GM06990 (cell line): ENCODE data around the gene PNRC2.

ENCODE experiments used
- DNase-seq: peaks from one replicate; pipeline ENCODE4 v3.0.0-alpha.2; 2011; ENCODE audit not compliant: insufficient read length; ENCODE audit errors: extremely low read depth
- H3K27me3 ChIP-seq: replicated peaks from 2 replicates; pipeline ENCODE4 v1.6.0; 2011; ENCODE audit warnings: low read length; ENCODE audit not compliant: control insufficient read depth, insufficient read depth
- H3K36me3 ChIP-seq: 2 replicates; pipeline ENCODE4 v1.5.1; 2011; ENCODE audit warnings: low read length; ENCODE audit not compliant: control insufficient read depth, insufficient read depth
- H3K4me3 ChIP-seq: replicated peaks from 2 replicates; pipeline ENCODE4 v1.5.1; 2011; ENCODE audit warnings: low read depth, mild to moderate bottlenecking, control low read depth, low read length
- TF ChIP-seq, protein P1 (sequence below): IDR thresholded peaks from 2 replicates; pipeline ENCODE4 v1.5.1; 2011; ENCODE audit warnings: low read length, control low read depth, mild to moderate bottlenecking, inconsistent platforms; ENCODE audit not compliant: insufficient read depth, poor library complexity, severe bottlenecking

PNRC2 gene

DNA sequence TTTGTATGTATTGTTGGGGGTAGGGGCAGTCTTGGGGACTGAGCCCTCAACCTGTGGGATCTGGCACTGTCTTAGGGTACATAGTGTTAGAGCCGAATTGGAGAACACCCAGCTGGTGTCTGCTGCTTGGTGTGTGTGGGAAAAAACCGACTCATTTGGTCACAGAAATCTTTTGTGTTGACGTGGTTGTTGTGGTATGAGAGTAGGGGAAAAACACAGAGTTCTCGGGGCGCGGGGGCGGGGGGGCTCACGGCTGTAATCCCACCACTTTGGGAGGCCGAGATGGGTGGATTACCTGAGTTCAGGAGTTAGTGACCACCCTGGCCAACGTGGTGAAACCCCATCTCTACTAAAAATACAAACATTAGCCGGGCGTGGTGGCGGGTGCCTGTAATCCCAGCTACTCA, 35.8 kb downstream of the PNRC2 start:
- TF ChIP-seq, protein P1, sequence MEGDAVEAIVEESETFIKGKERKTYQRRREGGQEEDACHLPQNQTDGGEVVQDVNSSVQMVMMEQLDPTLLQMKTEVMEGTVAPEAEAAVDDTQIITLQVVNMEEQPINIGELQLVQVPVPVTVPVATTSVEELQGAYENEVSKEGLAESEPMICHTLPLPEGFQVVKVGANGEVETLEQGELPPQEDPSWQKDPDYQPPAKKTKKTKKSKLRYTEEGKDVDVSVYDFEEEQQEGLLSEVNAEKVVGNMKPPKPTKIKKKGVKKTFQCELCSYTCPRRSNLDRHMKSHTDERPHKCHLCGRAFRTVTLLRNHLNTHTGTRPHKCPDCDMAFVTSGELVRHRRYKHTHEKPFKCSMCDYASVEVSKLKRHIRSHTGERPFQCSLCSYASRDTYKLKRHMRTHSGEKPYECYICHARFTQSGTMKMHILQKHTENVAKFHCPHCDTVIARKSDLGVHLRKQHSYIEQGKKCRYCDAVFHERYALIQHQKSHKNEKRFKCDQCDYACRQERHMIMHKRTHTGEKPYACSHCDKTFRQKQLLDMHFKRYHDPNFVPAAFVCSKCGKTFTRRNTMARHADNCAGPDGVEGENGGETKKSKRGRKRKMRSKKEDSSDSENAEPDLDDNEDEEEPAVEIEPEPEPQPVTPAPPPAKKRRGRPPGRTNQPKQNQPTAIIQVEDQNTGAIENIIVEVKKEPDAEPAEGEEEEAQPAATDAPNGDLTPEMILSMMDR = no peak
- Histone ChIP-seq H3K27me3 (no peaks in the 10 kb centered on the region), H3K36me3 (no peaks in the 10 kb centered on the region), H3K4me3 (no peak overlapping the region)
- peak; percentile 67 for DNase-seq

DNA sequence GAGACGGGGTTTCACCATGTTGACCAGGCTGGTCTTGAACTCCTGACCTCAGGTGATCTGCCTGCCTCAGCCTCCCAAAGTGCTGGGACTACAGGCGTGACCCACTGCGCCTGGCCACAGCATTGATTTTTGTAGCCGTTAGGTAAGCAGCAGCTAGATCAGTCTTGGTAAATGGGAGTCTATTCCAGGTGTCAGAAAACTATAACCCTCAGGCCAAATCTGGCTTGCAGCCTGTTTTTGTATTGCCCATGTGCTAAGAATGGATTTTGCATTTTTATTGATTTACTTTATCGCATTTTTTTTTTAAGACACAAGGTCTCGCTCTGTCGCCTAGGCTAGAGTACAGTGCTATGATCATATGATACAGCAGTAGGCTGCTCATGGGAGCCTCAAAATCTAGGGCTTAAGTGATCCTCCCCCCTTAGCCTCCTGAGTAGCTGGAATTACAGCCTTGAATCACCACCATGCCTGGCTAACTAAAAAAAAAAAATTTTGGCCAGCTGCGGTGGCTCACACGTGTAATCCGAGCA, 37.1 kb downstream of the PNRC2 start:
- Histone ChIP-seq H3K36me3 (no peaks in the 10 kb centered on the region), H3K27me3 (no peaks in the 10 kb centered on the region), H3K4me3 (no peak overlapping the region)
- no peak for DNase-seq
- TF ChIP-seq, protein P1 = no peak

DNA sequence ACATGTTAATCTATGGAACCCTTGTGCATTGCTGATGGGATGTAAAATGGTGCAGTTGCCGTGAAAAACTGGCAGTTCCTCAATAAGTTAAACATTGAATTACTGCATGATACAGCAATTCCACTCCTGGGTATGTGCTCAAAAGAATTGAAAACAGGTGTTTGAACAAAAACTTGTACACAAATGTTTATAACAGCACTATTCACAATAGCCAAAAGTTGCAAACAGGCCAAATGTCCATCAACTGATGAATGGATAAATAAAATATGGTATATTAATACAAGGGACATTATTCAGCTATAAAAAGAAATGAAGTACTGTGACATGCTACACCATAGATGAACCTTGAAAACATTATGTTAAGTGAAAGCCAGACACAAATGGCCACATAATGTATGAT, 38.2 kb downstream of the PNRC2 start:
- H3K27me3 ChIP-seq = no peaks in the 10 kb centered on the region
- TF ChIP-seq, protein P1 = no peak
- no peak for DNase-seq
- no peak overlapping the region for H3K4me3 ChIP-seq
- no peaks in the 10 kb centered on the region for H3K36me3 ChIP-seq

DNA sequence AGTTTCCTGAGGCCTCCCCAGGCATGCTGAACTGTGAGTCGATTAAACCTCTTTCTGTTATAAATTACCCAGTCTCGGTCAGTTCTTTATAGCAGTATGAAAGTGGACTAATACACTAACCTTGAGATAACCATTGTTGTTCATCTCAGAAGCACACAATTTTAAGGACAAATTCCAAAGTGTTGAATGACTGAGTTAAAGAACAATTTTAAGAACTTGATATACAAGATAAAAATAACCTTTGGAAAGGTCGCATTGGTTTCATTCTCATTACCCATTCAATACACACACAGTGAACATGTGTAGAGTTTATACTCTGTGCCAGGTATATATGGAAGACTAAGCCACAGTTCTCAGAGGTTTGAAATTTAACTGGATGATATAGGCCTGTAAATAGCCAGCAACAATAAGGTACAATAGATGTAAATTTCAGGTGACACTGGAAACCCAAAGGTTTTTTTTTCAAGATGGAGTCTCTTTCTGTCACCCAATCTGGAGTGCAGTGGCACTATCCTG, 39.6 kb downstream of the PNRC2 start:
- Histone ChIP-seq H3K4me3 (no peak overlapping the region), H3K27me3 (no peaks in the 10 kb centered on the region), H3K36me3 (no peaks in the 10 kb centered on the region)
- TF ChIP-seq, protein P1 = no peak
- DNase-seq = no peak

DNA sequence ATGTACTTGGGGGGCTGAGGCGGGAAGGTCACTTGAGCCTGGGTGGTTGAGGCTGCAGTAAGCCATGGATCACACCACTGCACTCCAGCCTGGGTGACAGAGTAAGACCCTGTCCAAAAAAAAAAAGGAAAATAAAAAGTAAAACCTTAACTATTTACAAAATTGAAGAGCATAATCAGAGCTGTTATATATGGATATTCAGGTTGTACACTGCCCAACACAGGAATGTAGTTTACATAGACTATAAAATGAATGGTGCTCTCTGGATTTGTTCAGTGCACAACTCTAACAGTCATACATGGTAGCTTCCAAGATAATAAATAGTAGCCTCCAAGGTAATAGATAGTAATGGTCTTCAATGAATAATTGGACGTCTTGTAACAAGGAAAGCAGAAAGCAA, 43.1 kb downstream of the PNRC2 start:
- H3K36me3 ChIP-seq = no peaks in the 10 kb centered on the region
- DNase-seq = no peak
- no peaks in the 10 kb centered on the region for H3K27me3 ChIP-seq
- TF ChIP-seq, protein P1 = no peak
- H3K4me3 ChIP-seq = no peak overlapping the region

DNA sequence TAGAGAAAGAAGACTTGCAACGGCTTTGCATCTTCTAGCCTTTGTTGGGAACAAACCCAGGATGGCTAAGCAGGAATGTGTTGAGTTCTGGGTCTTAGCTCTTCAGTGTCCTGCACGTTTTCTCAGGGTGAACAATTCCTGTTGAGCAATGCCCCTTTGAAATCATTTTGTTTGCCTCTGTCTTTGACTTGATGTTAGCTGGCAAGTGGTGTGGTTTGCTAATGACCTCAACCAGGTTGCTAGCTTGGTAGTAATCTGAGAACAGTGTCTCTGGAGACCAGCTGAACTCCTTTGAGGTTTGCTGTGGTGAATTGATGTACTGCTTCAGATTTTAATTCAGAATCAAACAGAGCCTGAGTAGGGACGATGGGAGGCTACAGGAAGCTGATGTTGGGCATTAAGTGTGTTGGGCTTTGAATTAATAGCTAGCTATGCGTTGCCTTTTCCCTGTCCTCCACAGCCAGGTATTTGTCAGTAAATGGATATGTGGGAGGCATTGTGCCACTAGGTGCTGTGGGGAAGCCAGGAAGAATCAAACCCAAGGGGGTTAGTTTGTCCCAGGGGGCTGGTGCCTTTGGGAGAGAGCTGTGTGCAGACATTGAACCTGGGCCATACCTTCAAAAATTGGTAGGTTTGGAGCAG, 43.8 kb downstream of the PNRC2 start:
- TF ChIP-seq, protein P1 = no peak
- H3K36me3 ChIP-seq = no peaks in the 10 kb centered on the region
- DNase-seq = peak; percentile 57
- H3K4me3 ChIP-seq = no peak overlapping the region
- H3K27me3 ChIP-seq = no peaks in the 10 kb centered on the region
